ENCODE results near the gene CGB7. TPM values are rescaled to one million over a fixed set of nuclear protein-coding genes. Genes with fewer than 3 reads are reported as not detected.

The CGB7 gene
- total and polyA plus RNA-seq, 12 donors = 0.14 to 0.37 TPM; not detected in 10

DNA sequence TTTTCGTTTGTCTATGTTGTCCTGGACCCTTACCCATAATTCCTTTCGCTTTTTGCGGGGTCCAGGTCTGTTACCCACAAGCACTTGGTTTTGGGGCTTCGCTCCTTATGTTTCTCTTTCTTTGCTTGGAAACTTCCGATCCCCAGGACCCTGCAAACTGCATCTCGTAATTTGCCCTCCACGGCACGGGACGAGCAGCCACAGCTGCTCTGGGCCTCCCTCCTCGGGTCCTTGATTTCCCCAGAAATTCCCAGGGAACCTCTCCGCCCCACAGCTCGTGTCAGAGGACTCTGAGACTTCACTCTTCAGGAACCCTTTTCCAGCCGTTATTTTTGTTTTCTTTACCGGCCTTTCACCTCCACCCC, 28.3 kb upstream of the CGB7 start:
- Histone ChIP-seq H3K4me1 (peaks cover 2 to 43% (median 30%) of the 10 kb centered on the region in 9 donors), H3K27ac (peak overlapping the region in 9 of 10 donors; percentile 78 to 95 (median 89)), H3K9me3 (no peaks in the 10 kb centered on the region), H3K36me3 (peaks cover 0 to 45% (median 17%) of the 10 kb centered on the region in 9 donors), H3K27me3 (no peaks in the 10 kb centered on the region), H3K4me3 (peak overlapping the region; percentile 61 to 100 (median 90))
- no peak for DNase-seq
- whole genome bisulfite sequencing, 2 donors = 0 to 1% methylated on average over 14 of the region's 14 CpGs
- TF ChIP-seq CTCF (IDR thresholded peaks at IDR 0.05) = no peak
- intact Hi-C loops (cut with DNase I) = no loop called here
- no peak for ATAC-seq

- intact Hi-C loops (cut with DNase I) = no loop called here
- peak; percentile 99 to 100 for DNase-seq
- H3K27ac ChIP-seq = peak within 1 kb of the TSS; percentile 5 to 95 (median 87)
- H3K4me3 ChIP-seq = peak within 1 kb of the TSS; percentile 61 to 100 (median 90)
- peak; percentile 98 to 99 (median 99) for ATAC-seq
- WGBS, 2 donors = 0% methylated on average over 79 to 89 of the region's 89 CpGs
- peaks cover 0 to 39% (median 11%) of the 10 kb centered on the region in 9 donors for H3K36me3 ChIP-seq
- peaks cover 2 to 43% (median 30%) of the 10 kb centered on the region in 9 donors for H3K4me1 ChIP-seq
- H3K27me3 ChIP-seq = no peaks in the 10 kb centered on the region
- no peaks in the 10 kb centered on the region for H3K9me3 ChIP-seq
- peak in 2 of 9 donors; percentile 6 to 8 for TF ChIP-seq CTCF (IDR thresholded peaks at IDR 0.05)
These were observed 27.7 kb upstream of the CGB7 start, which contains the start of gene SNRNP70 for GRCh38 chr19:49085020-49085867. SNRNP70 (plus strand) TSS chr19:49085451; CDS start chr19:49086415, 964 bp downstream.

- no peaks in the 10 kb centered on the region for H3K9me3 ChIP-seq
- WGBS, 2 donors = 68% methylated on average over 26 of the region's 26 CpGs
- ATAC-seq = no peak
- peak overlapping the region; percentile 5 to 95 (median 87) for H3K27ac ChIP-seq
- peaks cover 2 to 41% (median 30%) of the 10 kb centered on the region in 9 donors for H3K4me1 ChIP-seq
- intact Hi-C loops (cut with DNase I) = no loop called here
- no peak for TF ChIP-seq CTCF (IDR thresholded peaks at IDR 0.05)
- no peaks in the 10 kb centered on the region for H3K27me3 ChIP-seq
- peak overlapping the region in 9 of 10 donors; percentile 61 to 98 (median 89) for H3K4me3 ChIP-seq
- DNase-seq = no peak
- H3K36me3 ChIP-seq = peaks cover 0 to 31% (median 5%) of the 10 kb centered on the region in 9 donors
These were observed 26.9 kb upstream of the CGB7 start for GRCh38 chr19:49084206-49085019.

- Histone ChIP-seq H3K27ac (no peak overlapping the region), H3K36me3 (no peaks in the 10 kb centered on the region), H3K27me3 (no peaks in the 10 kb centered on the region), H3K4me1 (peaks cover 0 to 13% (median 9%) of the 10 kb centered on the region in 9 donors), H3K9me3 (no peaks in the 10 kb centered on the region), H3K4me3 (no peak overlapping the region)
- intact Hi-C loops (cut with DNase I) = no loop called here
- no peak for TF ChIP-seq CTCF (IDR thresholded peaks at IDR 0.05)
- WGBS, 2 donors = 81 to 85% methylated on average over 1 of the region's 1 CpG
- ATAC-seq = no peak
- DNase-seq = no peak
These were observed 23.7 kb upstream of the CGB7 start for GRCh38 chr19:49081273-49081672.

Data from heart right ventricle (tissue), 16 donors.